ENCODE results near the gene CACNA1D. TPM values are rescaled to one million over a fixed set of nuclear protein-coding genes. Genes with fewer than 3 reads are reported as not detected.
"Not testable (repeated sequence)": the region's sequence is repeated elsewhere in the genome, so short reads cannot be mapped to it uniquely, and the experiment has no call there.

The CACNA1D gene
- polyA plus RNA-seq, 1 donor (not counting 4 experiments of a cell fraction or from before 2014, with no cell fraction given): 0.20 TPM

DNA sequence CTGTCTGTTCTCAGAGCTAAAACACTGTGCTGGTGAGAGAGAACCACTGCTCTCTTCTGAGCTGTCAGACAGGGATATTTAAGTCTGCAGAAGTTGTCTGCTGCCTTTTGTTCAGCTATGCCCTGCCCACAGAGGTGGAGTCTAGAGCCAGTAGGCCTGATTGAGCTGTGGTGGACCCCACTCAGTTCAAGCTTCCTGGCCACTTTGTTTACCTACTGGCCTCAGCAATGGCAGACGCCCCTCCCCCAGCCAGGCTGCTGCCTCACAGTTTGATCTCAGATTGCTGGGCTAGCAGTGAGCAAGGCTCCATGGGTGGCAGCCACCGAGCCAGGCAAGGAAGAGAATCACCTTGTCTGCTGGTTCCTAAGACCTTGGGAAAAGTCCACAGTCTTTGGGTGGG lies 21.0 kb upstream of the CACNA1D start:
- H3K36me3 ChIP-seq (ENCODE audit: control insufficient read depth in 2 of 2, extremely low read depth in 1 of 2, insufficient read depth in 2 of 2, low read length in 2 of 2): no peaks in the 10 kb centered on the region
- H3K79me2 ChIP-seq (ENCODE audit: control insufficient read depth, insufficient read depth, low read length): no peaks in the 10 kb centered on the region
- H3K4me1 ChIP-seq (ENCODE audit: control insufficient read depth, extremely low read depth, insufficient read depth, low read length): no peaks in the 10 kb centered on the region
- H3K9me3 ChIP-seq (ENCODE audit: control insufficient read depth, low read depth, low read length): no peaks in the 10 kb centered on the region
- DNase-seq (ENCODE audit: low read depth, low spot score) (no peak), FAIRE-seq (no peak)
- no peak for TF ChIP-seq EZH2 (IDR thresholded peaks at IDR 0.05; ENCODE audit: low read length)
- TF ChIP-seq, protein P1, sequence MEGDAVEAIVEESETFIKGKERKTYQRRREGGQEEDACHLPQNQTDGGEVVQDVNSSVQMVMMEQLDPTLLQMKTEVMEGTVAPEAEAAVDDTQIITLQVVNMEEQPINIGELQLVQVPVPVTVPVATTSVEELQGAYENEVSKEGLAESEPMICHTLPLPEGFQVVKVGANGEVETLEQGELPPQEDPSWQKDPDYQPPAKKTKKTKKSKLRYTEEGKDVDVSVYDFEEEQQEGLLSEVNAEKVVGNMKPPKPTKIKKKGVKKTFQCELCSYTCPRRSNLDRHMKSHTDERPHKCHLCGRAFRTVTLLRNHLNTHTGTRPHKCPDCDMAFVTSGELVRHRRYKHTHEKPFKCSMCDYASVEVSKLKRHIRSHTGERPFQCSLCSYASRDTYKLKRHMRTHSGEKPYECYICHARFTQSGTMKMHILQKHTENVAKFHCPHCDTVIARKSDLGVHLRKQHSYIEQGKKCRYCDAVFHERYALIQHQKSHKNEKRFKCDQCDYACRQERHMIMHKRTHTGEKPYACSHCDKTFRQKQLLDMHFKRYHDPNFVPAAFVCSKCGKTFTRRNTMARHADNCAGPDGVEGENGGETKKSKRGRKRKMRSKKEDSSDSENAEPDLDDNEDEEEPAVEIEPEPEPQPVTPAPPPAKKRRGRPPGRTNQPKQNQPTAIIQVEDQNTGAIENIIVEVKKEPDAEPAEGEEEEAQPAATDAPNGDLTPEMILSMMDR (optimal IDR thresholded peaks at IDR 0.05 in 1 of 3, IDR thresholded peaks at IDR 0.05 in 1 of 3, conservative IDR thresholded peaks at IDR 0.05 in 1 of 3; ENCODE audit: extremely low read depth in 1 of 3, insufficient read depth in 2 of 3, low read length in 3 of 3): no peak
- H3K9me1 ChIP-seq (ENCODE audit: control insufficient read depth, extremely low read depth, insufficient read depth, low read length): no peaks in the 10 kb centered on the region
- no peak overlapping the region for H3K4me3 ChIP-seq (ENCODE audit: control insufficient read depth in 2 of 3, extremely low read depth in 1 of 3, insufficient read depth in 2 of 3, low read depth in 1 of 3, low read length in 3 of 3)
- no peaks in the 10 kb centered on the region for H4K20me1 ChIP-seq (ENCODE audit: control insufficient read depth, extremely low read depth, insufficient read depth, low read length)
- no peak overlapping the region for H2AFZ ChIP-seq (ENCODE audit: control insufficient read depth, low read length)
- H3K9ac ChIP-seq (ENCODE audit: control insufficient read depth, extremely low read depth, insufficient read depth, low read length): no peak overlapping the region
- H3K27me3 ChIP-seq (ENCODE audit: control insufficient read depth, extremely low read depth, insufficient read depth, low read length): no peaks in the 10 kb centered on the region
- no peak overlapping the region for H3K4me2 ChIP-seq (ENCODE audit: control insufficient read depth, extremely low read depth, insufficient read depth, low read depth, low read length)
- no peak overlapping the region for H3K27ac ChIP-seq (ENCODE audit: control insufficient read depth, insufficient read depth, low read length)
- dilution Hi-C loops (cut with MboI; ENCODE audit: extremely low pct_ligation_motif_present, low sequenced_read_pairs): no loop called here

DNA sequence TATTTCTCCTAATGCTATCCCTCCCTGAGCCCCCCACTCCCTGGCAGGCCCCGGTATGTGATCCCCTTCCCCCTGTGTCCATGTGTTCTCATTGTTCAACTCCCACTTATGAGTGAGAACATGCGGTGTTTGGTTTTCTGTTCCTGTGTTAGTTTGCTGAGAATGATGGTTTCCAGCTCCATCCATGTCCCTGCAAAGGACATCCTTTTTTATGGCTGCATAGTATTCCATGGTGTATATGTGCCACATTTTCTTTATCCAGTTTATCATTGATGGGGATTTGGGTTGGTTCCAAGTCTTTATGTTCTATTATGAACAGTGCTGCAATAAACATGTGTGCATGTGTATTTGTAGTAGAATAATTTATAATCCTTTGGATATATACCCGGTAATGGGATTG lies 18.0 kb upstream of the CACNA1D start:
- H4K20me1 ChIP-seq (ENCODE audit: control insufficient read depth, extremely low read depth, insufficient read depth, low read length); FAIRE-seq; H3K9me1 ChIP-seq (ENCODE audit: control insufficient read depth, extremely low read depth, insufficient read depth, low read length); H3K9ac ChIP-seq (ENCODE audit: control insufficient read depth, extremely low read depth, insufficient read depth, low read length); H3K36me3 ChIP-seq (ENCODE audit: control insufficient read depth in 2 of 2, extremely low read depth in 1 of 2, insufficient read depth in 2 of 2, low read length in 2 of 2); H2AFZ ChIP-seq (ENCODE audit: control insufficient read depth, low read length); H3K4me2 ChIP-seq (ENCODE audit: control insufficient read depth, extremely low read depth, insufficient read depth, low read depth, low read length); H3K4me1 ChIP-seq (ENCODE audit: control insufficient read depth, extremely low read depth, insufficient read depth, low read length); H3K4me3 ChIP-seq (ENCODE audit: control insufficient read depth in 2 of 3, extremely low read depth in 1 of 3, insufficient read depth in 2 of 3, low read depth in 1 of 3, low read length in 3 of 3); H3K9me3 ChIP-seq (ENCODE audit: control insufficient read depth, low read depth, low read length); H3K27me3 ChIP-seq (ENCODE audit: control insufficient read depth, extremely low read depth, insufficient read depth, low read length); DNase-seq (ENCODE audit: low read depth, low spot score); H3K79me2 ChIP-seq (ENCODE audit: control insufficient read depth, insufficient read depth, low read length); dilution Hi-C loops (cut with MboI; ENCODE audit: extremely low pct_ligation_motif_present, low sequenced_read_pairs); H3K27ac ChIP-seq (ENCODE audit: control insufficient read depth, insufficient read depth, low read length): not testable (repeated sequence)

DNA sequence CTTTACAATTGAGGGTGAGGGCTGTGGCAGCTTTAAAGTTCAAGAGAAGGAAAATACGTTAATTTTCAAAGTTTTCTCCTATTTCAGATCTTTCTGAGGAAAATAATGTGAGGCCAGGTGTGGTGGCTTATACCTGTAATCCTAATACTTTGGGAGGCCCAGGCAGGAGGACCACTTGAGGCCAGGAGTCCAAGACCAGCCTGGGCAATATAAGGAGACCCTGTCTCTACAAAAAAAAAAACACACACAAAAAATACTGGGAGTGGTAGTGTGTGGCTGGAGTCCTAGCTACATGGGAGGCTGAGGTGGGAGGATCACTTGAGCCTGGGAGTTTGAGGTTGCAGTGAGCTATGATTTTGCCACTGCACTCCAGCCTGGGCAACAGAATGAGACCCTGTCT lies 16.7 kb upstream of the CACNA1D start:
- H3K27me3 ChIP-seq (ENCODE audit: control insufficient read depth, extremely low read depth, insufficient read depth, low read length); H3K9me3 ChIP-seq (ENCODE audit: control insufficient read depth, low read depth, low read length); dilution Hi-C loops (cut with MboI; ENCODE audit: extremely low pct_ligation_motif_present, low sequenced_read_pairs); H3K27ac ChIP-seq (ENCODE audit: control insufficient read depth, insufficient read depth, low read length); H3K9me1 ChIP-seq (ENCODE audit: control insufficient read depth, extremely low read depth, insufficient read depth, low read length); H4K20me1 ChIP-seq (ENCODE audit: control insufficient read depth, extremely low read depth, insufficient read depth, low read length); H2AFZ ChIP-seq (ENCODE audit: control insufficient read depth, low read length); DNase-seq (ENCODE audit: low read depth, low spot score); H3K4me3 ChIP-seq (ENCODE audit: control insufficient read depth in 2 of 3, extremely low read depth in 1 of 3, insufficient read depth in 2 of 3, low read depth in 1 of 3, low read length in 3 of 3); FAIRE-seq; H3K36me3 ChIP-seq (ENCODE audit: control insufficient read depth in 2 of 2, extremely low read depth in 1 of 2, insufficient read depth in 2 of 2, low read length in 2 of 2); H3K9ac ChIP-seq (ENCODE audit: control insufficient read depth, extremely low read depth, insufficient read depth, low read length); H3K79me2 ChIP-seq (ENCODE audit: control insufficient read depth, insufficient read depth, low read length); H3K4me1 ChIP-seq (ENCODE audit: control insufficient read depth, extremely low read depth, insufficient read depth, low read length); H3K4me2 ChIP-seq (ENCODE audit: control insufficient read depth, extremely low read depth, insufficient read depth, low read depth, low read length): not testable (repeated sequence)
